SK-N-SH treated with all-trans-retinoic acid at 6 μM for 48 hours (cell line): Measurements from ENCODE around the gene CDK14.

Experiments used
- GLIS3 ChIP-seq: fragments of 250-450 bp; sonication (Bioruptor Pico); IDR thresholded peaks from 2 replicates; pipeline ENCODE4 v1.5.0; 2020; ENCODE audit warnings: mild to moderate bottlenecking, moderate library complexity
- TCF4 ChIP-seq: fragments of 250-450 bp; sonication (Bioruptor Pico); IDR thresholded peaks from 2 replicates; pipeline ENCODE4 v1.8.0; 2021; ENCODE audit warnings: mild to moderate bottlenecking, moderate library complexity, borderline replicate concordance
- ZNF70 ChIP-seq: fragments of 450-650 bp; formaldehyde crosslinking; IDR thresholded peaks from 2 replicates; pipeline ENCODE4 v1.5.0; 2020; ENCODE audit warnings: mild to moderate bottlenecking, moderate library complexity

DNA sequence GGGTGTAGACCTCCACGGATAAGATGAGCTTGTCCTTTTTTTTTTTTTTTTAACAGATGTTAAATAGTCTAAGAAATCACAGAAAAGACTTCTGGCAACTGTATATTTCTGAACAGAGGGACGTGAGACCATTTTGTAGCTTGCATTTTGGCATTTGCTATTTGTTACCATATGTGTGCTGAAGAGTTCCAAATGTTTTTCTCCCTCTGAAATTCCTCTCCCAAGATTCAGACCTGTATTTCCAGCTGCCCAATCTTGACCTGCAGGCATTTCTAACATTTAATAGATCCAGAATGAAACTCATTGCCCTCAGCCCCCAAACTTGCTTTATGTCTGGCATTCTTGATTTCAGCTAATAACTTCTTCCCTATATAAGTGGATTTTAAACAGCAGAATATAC is 445.0 kb downstream of the CDK14 start:
- TF ChIP-seq GLIS3 (CRISPR knock-in tag) (no peak), TCF4 (CRISPR knock-in tag) (no peak), ZNF70 (no peak)
